HCT116 (cell line): ENCODE results near the gene MAF. TPM values are rescaled to one million over a fixed set of nuclear protein-coding genes. Genes with fewer than 3 reads are reported as not detected.

Experiments
- ATAC-seq: fragments of 200-7000 bp; cut with Tn5 transposase; 2 replicates; pipeline ENCODE4 v1.9.1; 2020; ENCODE audit warnings: mild to moderate bottlenecking, moderate library complexity
- BruUV-seq: library from RNA; stranded (reverse); fragments of 400-500 nt; replicated peaks from 2 replicates; lab custom pipeline; 2021; lab: Mats Ljungman, UMichigan
- CTCF ChIA-PET: fragments of 300-600 bp; sonication (Branson Sonifier 250); formaldehyde crosslinking; loops from one replicate; lab custom pipeline; 2021; ENCODE audit warnings: antibody characterized with exemption; lab: Charles Lee
- POLR2A ChIA-PET: fragments of 300-600, 350-600 bp; sonication (Branson Sonifier 250); formaldehyde crosslinking; loops from one replicate; lab custom pipeline; 2021; ENCODE audit warnings: antibody characterized with exemption; lab: Charles Lee
- RAD21 ChIA-PET, 2 experiments: fragments of 300-600 bp; sonication (Branson Sonifier 250); formaldehyde crosslinking; loops; one replicate each; lab custom pipeline; 2023; ENCODE audit warnings: low total read pairs in 2 of 2; ENCODE audit not compliant: uncharacterized antibody in 2 of 2, unreplicated experiment in 2 of 2, low non-redundant PET in 1 of 2; lab: Charles Lee
- DNase-seq: peaks from one replicate; pipeline ENCODE4 v3.0.0-alpha.2; 2010; ENCODE audit warnings: low read depth, low spot score
- H2AFZ ChIP-seq: fragments of 200-600 bp; shearing (Covaris generic), sonication (generic); 2 replicates; pipeline ENCODE4 v1.6.1; 2017; ENCODE audit warnings: low read depth, mixed run types, mixed read lengths, antibody characterized with exemption, low read length; ENCODE audit not compliant: poor library complexity, severe bottlenecking
- H3K27ac ChIP-seq: 2 replicates; pipeline ENCODE4 v1.5.1; 2012; ENCODE audit warnings: low read depth, low read length
- H3K27me3 ChIP-seq: fragments of 200-600 bp; sonication (generic); 2 replicates; pipeline ENCODE4 v1.6.1; 2016; ENCODE audit warnings: mixed run types, low read length, mixed read lengths; ENCODE audit not compliant: insufficient read depth
- H3K36me3 ChIP-seq, 2 experiments: fragments of 200-500 bp in 1 of 2; fragments of 200-600 bp in 1 of 2; sonication (Bioruptor generic) in 1 of 2; sonication (generic) in 1 of 2; 2 replicates each; pipeline versions ENCODE4 v1.5.1 to v1.6.1; 2014 to 2016; ENCODE audit warnings: low read length in 2 of 2, inconsistent platforms in 1 of 2, mixed read lengths in 1 of 2, mixed run types in 1 of 2; ENCODE audit not compliant: insufficient read depth in 2 of 2, control insufficient read depth in 1 of 2
- H3K4me1 ChIP-seq, 2 experiments: fragments of 200-600 bp in 1 of 2; sonication (generic) in 1 of 2; 2 replicates each; pipeline versions ENCODE4 v1.5.1 to v1.6.1; 2012 to 2017; ENCODE audit warnings: low read length in 2 of 2, inconsistent platforms in 1 of 2, mild to moderate bottlenecking in 1 of 2, mixed read lengths in 1 of 2, mixed run types in 1 of 2, moderate library complexity in 1 of 2; ENCODE audit not compliant: insufficient read depth in 2 of 2, control insufficient read depth in 1 of 2
- H3K4me2 ChIP-seq: fragments of 200-600 bp; sonication (generic); 2 replicates; pipeline ENCODE4 v1.6.1; 2017; ENCODE audit warnings: mixed run types, low read length, mixed read lengths
- H3K4me3 ChIP-seq, 2 experiments: fragments of 200-600 bp in 1 of 2; sonication (generic) in 1 of 2; replicated peaks in 1 of 2; 2 replicates each; pipeline ENCODE4 v1.5.1; 2011 to 2016; ENCODE audit warnings: low read length in 2 of 2, control low read depth in 1 of 2, low read depth in 1 of 2, mild to moderate bottlenecking in 1 of 2, mixed read lengths in 1 of 2, mixed run types in 1 of 2
- H3K79me2 ChIP-seq: fragments of 200-600 bp; sonication (generic); 2 replicates; pipeline ENCODE4 v1.6.1; 2017; ENCODE audit warnings: mild to moderate bottlenecking, mixed run types, low read length, moderate library complexity, mixed read lengths; ENCODE audit not compliant: insufficient read depth
- H3K9ac ChIP-seq: fragments of 200-600 bp; sonication (generic); 2 replicates; pipeline ENCODE4 v1.6.1; 2016; ENCODE audit warnings: low read length, mixed read lengths
- H3K9me2 ChIP-seq: fragments of 200-600 bp; sonication (generic), shearing (Covaris generic); 2 replicates; pipeline ENCODE4 v1.6.1; 2017; ENCODE audit warnings: mixed run types, mild to moderate bottlenecking, moderate library complexity; ENCODE audit not compliant: insufficient read depth
- H3K9me3 ChIP-seq, 2 experiments: fragments of 200-500 bp in 1 of 2; fragments of 200-600 bp in 1 of 2; sonication (Bioruptor generic) in 1 of 2; sonication (generic) in 1 of 2; 2 replicates each; pipeline ENCODE4 v1.6.1; 2014 to 2017; ENCODE audit warnings: low read length in 2 of 2, mixed read lengths in 2 of 2, inconsistent platforms in 1 of 2, low read depth in 1 of 2, mild to moderate bottlenecking in 1 of 2, mixed run types in 1 of 2, moderate library complexity in 1 of 2; ENCODE audit not compliant: control insufficient read depth in 1 of 2, insufficient read depth in 1 of 2
- H4K20me1 ChIP-seq: fragments of 200-600 bp; sonication (generic), shearing (Covaris generic); 2 replicates; pipeline ENCODE4 v1.6.1; 2017; ENCODE audit warnings: mixed run types, mild to moderate bottlenecking, moderate library complexity; ENCODE audit not compliant: insufficient read depth
- CEBPB ChIP-seq: IDR thresholded peaks from 2 replicates; pipeline ENCODE4 v1.6.1; 2012; ENCODE audit warnings: low read depth
- ELF1 ChIP-seq: IDR thresholded peaks from 2 replicates; pipeline ENCODE4 v1.6.1; 2012; ENCODE audit warnings: low read depth, borderline replicate concordance
- FOSL1 ChIP-seq: IDR thresholded peaks from 2 replicates; pipeline ENCODE4 v1.6.1; 2012; ENCODE audit warnings: low read depth
- POLR2A ChIP-seq: IDR thresholded peaks from 2 replicates; pipeline ENCODE4 v1.7.0; 2011; ENCODE audit warnings: borderline replicate concordance; ENCODE audit not compliant: insufficient read depth, insufficient read length; ENCODE audit errors: extremely low read depth
- POLR2AphosphoS5 ChIP-seq: IDR thresholded peaks from 2 replicates; pipeline ENCODE4 v1.6.1; 2011; ENCODE audit warnings: mild to moderate bottlenecking, low read depth, low read length, moderate library complexity
- SIN3A ChIP-seq: IDR thresholded peaks from 2 replicates; pipeline ENCODE4 v1.6.1; 2012; ENCODE audit warnings: low read depth
- SP1 ChIP-seq: IDR thresholded peaks from 2 replicates; pipeline ENCODE4 v1.6.1; 2012; ENCODE audit warnings: low read depth
- SRF ChIP-seq: IDR thresholded peaks from 2 replicates; pipeline ENCODE4 v1.6.1; 2012; ENCODE audit warnings: low read depth
- TCF7L2 ChIP-seq: IDR thresholded peaks from 2 replicates; pipeline ENCODE4 v1.7.0; 2011; ENCODE audit warnings: borderline replicate concordance, inconsistent platforms; ENCODE audit not compliant: insufficient read depth, insufficient read length; ENCODE audit errors: extremely low read depth
- ZNF274 ChIP-seq: fragments of 200-500 bp; sonication (Bioruptor generic); IDR thresholded peaks from 2 replicates; pipeline ENCODE4 v1.6.1; 2014; ENCODE audit warnings: mild to moderate bottlenecking, low read depth, low read length, inconsistent platforms
- intact Hi-C: fragments of 100-400 bp; cut with micrococcal nuclease; formaldehyde crosslinking; loops from 2 replicates; pipeline ENCODE4 v1.10.0; 2022
- total RNA-seq: library from RNA; stranded (reverse); gene quantifications from one replicate; pipeline ENCODE4 v1.2.1, GENCODE V29; 2021; ENCODE audit not compliant: unreplicated experiment
- TF ChIP-seq, protein P1 (sequence below), 3 experiments: fragments of 200-600 bp in 1 of 3; sonication (generic) in 1 of 3; IDR thresholded peaks in 2 of 3; conservative IDR thresholded peaks in 1 of 3; 2 replicates each; pipeline ENCODE4 v1.5.1; 2012 to 2017; ENCODE audit warnings: low read depth in 2 of 3, low read length in 2 of 3, antibody characterized with exemption in 1 of 3, borderline replicate concordance in 1 of 3, control low read depth in 1 of 3, mild to moderate bottlenecking in 1 of 3, mixed read lengths in 1 of 3, mixed run types in 1 of 3, moderate library complexity in 1 of 3; ENCODE audit not compliant: insufficient read depth in 1 of 3

Gene MAF
- total RNA-seq, 1 experiment from 2014 or later, result 0.27 TPM

DNA sequence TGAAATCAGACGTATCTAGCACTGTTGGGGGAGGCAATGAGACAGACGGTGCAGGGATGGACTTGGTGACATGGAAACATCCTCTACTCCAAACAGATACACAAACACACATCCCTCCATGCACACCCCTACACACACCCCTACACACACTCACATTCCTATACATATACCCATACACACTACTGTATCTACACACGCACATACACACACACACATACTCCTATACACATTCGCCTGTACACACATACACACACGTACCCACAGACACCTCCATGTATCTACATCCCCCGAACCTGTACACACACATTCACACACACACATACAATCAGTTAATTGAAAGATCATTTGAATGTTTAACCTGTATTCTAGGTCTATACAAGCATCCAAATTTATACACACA, 53.5 kb downstream of the MAF start:
- TF ChIP-seq CEBPB, result no peak
- no peak for TF ChIP-seq SRF
- no peak for TF ChIP-seq ELF1
- no peak for TF ChIP-seq TCF7L2
- no peak for TF ChIP-seq SIN3A
- TF ChIP-seq SP1, result no peak
- TF ChIP-seq, protein P1, sequence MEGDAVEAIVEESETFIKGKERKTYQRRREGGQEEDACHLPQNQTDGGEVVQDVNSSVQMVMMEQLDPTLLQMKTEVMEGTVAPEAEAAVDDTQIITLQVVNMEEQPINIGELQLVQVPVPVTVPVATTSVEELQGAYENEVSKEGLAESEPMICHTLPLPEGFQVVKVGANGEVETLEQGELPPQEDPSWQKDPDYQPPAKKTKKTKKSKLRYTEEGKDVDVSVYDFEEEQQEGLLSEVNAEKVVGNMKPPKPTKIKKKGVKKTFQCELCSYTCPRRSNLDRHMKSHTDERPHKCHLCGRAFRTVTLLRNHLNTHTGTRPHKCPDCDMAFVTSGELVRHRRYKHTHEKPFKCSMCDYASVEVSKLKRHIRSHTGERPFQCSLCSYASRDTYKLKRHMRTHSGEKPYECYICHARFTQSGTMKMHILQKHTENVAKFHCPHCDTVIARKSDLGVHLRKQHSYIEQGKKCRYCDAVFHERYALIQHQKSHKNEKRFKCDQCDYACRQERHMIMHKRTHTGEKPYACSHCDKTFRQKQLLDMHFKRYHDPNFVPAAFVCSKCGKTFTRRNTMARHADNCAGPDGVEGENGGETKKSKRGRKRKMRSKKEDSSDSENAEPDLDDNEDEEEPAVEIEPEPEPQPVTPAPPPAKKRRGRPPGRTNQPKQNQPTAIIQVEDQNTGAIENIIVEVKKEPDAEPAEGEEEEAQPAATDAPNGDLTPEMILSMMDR (IDR thresholded peaks at IDR 0.05 in 2 of 3, conservative IDR thresholded peaks at IDR 0.05 in 1 of 3; ENCODE audit: borderline replicate concordance in 1 of 3, insufficient read depth in 1 of 3, low read depth in 2 of 3, low read length in 2 of 3), result no peak
- TF ChIP-seq ZNF274, result no peak
- TF ChIP-seq POLR2A, result no peak
- no peak for TF ChIP-seq POLR2AphosphoS5
- TF ChIP-seq FOSL1, result no peak
- intact Hi-C loops, result no loop called here
- no peak for DNase-seq
- H3K4me3 ChIP-seq, result no peak overlapping the region
- POLR2A ChIA-PET, result no interaction called here
- no peaks in the 10 kb centered on the region for H3K27me3 ChIP-seq
- no peaks in the 10 kb centered on the region for H3K9me2 ChIP-seq
- RAD21 ChIA-PET, result no interaction called here
- H3K36me3 ChIP-seq, result no peaks in the 10 kb centered on the region
- peaks cover 14 to 57% of the 10 kb centered on the region in 2 experiments; a peak in 2 of 4 replicates for H3K9me3 ChIP-seq
- H2AFZ ChIP-seq, result no peak overlapping the region
- no peaks in the 10 kb centered on the region for H3K4me1 ChIP-seq
- H3K9ac ChIP-seq, result no peak overlapping the region
- CTCF ChIA-PET, result no interaction called here
- H3K4me2 ChIP-seq, result no peak overlapping the region
- no peaks in the 10 kb centered on the region for H3K79me2 ChIP-seq
- no peak overlapping the region for H3K27ac ChIP-seq
- H4K20me1 ChIP-seq, result no peaks in the 10 kb centered on the region
- BruUV-seq, result no TSS peak
- ATAC-seq, result no peak
